DND-41 (cell line): ENCODE results near the gene PTPRD.
A peak's percentile ranks its signal among the peaks of the same experiment; 100 is the strongest.
"Not testable (repeated sequence)": the region's sequence is repeated elsewhere in the genome, so short reads cannot be mapped to it uniquely, and the experiment has no call there.

Experiments used
- ATAC-seq: fragments of 200-7000 bp; cut with Tn5 transposase; 3 replicates; pipeline ENCODE4 v1.9.1; 2021; ENCODE audit warnings: low read depth; ENCODE audit not compliant: insufficient read depth
- DNase-seq: peaks from one replicate; pipeline ENCODE4 v3.0.0-alpha.2; 2020
- H2AFZ ChIP-seq: 2 replicates; pipeline ENCODE4 v1.6.0; 2012; ENCODE audit warnings: low read depth, low read length
- H3K27ac ChIP-seq: 2 replicates; pipeline ENCODE4 v1.5.1; 2012; ENCODE audit warnings: low read length, inconsistent platforms
- H3K27me3 ChIP-seq: fragments of 200-600 bp; sonication (generic); 2 replicates; pipeline ENCODE4 v1.6.0; 2012; ENCODE audit warnings: low read length, mild to moderate bottlenecking, inconsistent platforms; ENCODE audit not compliant: insufficient read depth, poor library complexity
- H3K36me3 ChIP-seq: 2 replicates; pipeline ENCODE4 v1.5.1; 2012; ENCODE audit warnings: low read length, inconsistent platforms; ENCODE audit not compliant: insufficient read depth
- H3K4me1 ChIP-seq: 2 replicates; pipeline ENCODE4 v1.5.1; 2012; ENCODE audit warnings: mild to moderate bottlenecking, low read length; ENCODE audit not compliant: insufficient read depth
- H3K4me2 ChIP-seq: 2 replicates; pipeline ENCODE4 v1.6.0; 2012; ENCODE audit warnings: mild to moderate bottlenecking, moderate library complexity, low read length, inconsistent platforms; ENCODE audit not compliant: insufficient read depth
- H3K4me3 ChIP-seq, 2 experiments: fragments of 200-600 bp in 1 of 2; shearing (Covaris generic) in 1 of 2; 2 replicates each; pipeline ENCODE4 v1.5.1; 2012 to 2016; ENCODE audit warnings: inconsistent platforms in 2 of 2, low read length in 2 of 2, mild to moderate bottlenecking in 2 of 2, low read depth in 1 of 2, moderate library complexity in 1 of 2
- H3K79me2 ChIP-seq: 2 replicates; pipeline ENCODE4 v1.6.0; 2012; ENCODE audit warnings: low read length, inconsistent platforms; ENCODE audit not compliant: insufficient read depth
- H3K9ac ChIP-seq: 2 replicates; pipeline ENCODE4 v1.6.0; 2012; ENCODE audit warnings: low read depth, mild to moderate bottlenecking, inconsistent platforms, low read length, moderate library complexity
- H3K9me3 ChIP-seq: 2 replicates; pipeline ENCODE4 v1.5.1; 2012; ENCODE audit warnings: low read length, moderate library complexity, mild to moderate bottlenecking, inconsistent platforms; ENCODE audit not compliant: insufficient read depth, severe bottlenecking
- H4K20me1 ChIP-seq: 2 replicates; pipeline ENCODE4 v1.6.0; 2012; ENCODE audit warnings: low read length; ENCODE audit not compliant: insufficient read depth
- EZH2 ChIP-seq: IDR thresholded peaks from 3 replicates; pipeline ENCODE4 v1.6.1; 2012; ENCODE audit warnings: borderline replicate concordance, low read depth, mild to moderate bottlenecking, moderate library complexity, low read length, inconsistent platforms; ENCODE audit not compliant: severe bottlenecking
- TF ChIP-seq, protein P1 (sequence below): IDR thresholded peaks from 2 replicates; pipeline ENCODE4 v1.5.1; 2012; ENCODE audit warnings: borderline replicate concordance, low read length, moderate library complexity, mild to moderate bottlenecking; ENCODE audit not compliant: poor library complexity, severe bottlenecking; ENCODE audit errors: extremely low read depth

Gene PTPRD

DNA sequence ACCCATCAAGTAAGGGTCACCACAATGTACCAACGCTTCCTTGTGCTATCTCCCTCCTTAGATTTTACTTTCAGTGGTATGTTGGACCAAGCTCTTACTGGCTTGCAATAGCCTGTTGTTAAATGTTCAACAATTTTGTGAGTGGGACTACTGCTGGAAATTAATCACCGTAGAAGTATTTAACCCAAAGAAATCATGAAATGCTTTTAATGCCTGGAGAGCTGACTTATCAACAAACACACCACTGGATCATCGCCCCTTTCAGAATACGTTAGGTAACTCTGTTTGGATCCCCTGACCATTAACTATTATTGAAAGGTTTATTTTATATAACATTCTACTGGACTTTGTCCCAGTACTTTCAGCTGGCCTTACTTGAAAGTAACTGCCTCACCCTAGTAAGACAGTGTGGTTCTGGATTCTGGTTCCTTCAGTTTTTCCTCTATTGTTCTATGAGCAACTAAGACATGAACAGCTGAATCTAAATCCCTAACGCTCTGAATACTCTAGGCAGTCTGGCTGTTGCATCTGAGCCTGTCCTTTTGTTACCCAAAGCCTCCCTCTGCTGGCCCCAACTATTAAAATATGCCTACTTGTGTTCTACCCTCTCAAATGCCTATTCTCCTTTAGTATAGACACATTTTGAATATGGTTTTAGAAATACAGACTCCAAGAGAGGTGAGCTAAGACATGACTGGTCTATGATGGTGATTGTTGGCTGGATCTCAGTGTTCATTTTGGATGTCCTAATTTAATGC, 1609.8 kb downstream of the PTPRD start:
- Histone ChIP-seq H3K36me3 (no peaks in the 10 kb centered on the region), H2AFZ (no peak overlapping the region), H3K79me2 (no peaks in the 10 kb centered on the region), H3K27me3 (no peaks in the 10 kb centered on the region), H3K4me1 (no peaks in the 10 kb centered on the region), H3K4me3 (no peak overlapping the region), H3K27ac (no peak overlapping the region), H3K9me3 (peaks cover 4% of the 10 kb centered on the region), H4K20me1 (no peaks in the 10 kb centered on the region), H3K4me2 (no peak overlapping the region), H3K9ac (no peak overlapping the region)
- TF ChIP-seq EZH2: no peak
- TF ChIP-seq, protein P1, sequence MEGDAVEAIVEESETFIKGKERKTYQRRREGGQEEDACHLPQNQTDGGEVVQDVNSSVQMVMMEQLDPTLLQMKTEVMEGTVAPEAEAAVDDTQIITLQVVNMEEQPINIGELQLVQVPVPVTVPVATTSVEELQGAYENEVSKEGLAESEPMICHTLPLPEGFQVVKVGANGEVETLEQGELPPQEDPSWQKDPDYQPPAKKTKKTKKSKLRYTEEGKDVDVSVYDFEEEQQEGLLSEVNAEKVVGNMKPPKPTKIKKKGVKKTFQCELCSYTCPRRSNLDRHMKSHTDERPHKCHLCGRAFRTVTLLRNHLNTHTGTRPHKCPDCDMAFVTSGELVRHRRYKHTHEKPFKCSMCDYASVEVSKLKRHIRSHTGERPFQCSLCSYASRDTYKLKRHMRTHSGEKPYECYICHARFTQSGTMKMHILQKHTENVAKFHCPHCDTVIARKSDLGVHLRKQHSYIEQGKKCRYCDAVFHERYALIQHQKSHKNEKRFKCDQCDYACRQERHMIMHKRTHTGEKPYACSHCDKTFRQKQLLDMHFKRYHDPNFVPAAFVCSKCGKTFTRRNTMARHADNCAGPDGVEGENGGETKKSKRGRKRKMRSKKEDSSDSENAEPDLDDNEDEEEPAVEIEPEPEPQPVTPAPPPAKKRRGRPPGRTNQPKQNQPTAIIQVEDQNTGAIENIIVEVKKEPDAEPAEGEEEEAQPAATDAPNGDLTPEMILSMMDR: peak; percentile 27
- peak; percentile 8 for DNase-seq
- ATAC-seq: no peak

DNA sequence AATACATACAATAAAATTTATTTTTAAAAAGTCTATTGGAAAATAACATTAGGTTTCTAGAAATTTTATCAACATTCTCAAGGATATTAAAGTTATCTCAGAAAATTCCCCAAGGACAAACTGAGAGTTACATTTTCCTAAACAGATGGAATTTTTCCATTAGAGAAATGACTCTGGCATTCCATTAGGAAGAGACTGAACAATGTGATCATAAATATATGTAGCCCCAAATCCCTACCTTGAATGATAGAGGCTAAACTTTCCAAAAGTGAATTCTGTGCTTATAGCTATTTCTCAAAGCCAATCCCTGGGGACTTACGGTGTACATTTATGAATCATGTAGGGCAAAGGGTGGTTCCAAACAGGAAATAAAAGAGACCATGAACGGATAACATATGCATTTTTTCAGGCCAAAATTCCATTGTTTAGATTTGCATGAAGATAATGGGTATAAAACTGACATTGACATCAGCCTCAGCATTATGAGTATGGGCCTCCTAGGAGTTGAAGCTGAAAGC, 1632.2 kb downstream of the PTPRD start:
- Histone ChIP-seq H3K27me3 (no peaks in the 10 kb centered on the region), H3K9ac (no peak overlapping the region), H3K4me2 (no peak overlapping the region), H3K4me3 (no peak overlapping the region), H3K79me2 (no peaks in the 10 kb centered on the region), H4K20me1 (no peaks in the 10 kb centered on the region), H3K27ac (no peak overlapping the region), H2AFZ (no peak overlapping the region), H3K9me3 (no peaks in the 10 kb centered on the region), H3K4me1 (no peaks in the 10 kb centered on the region), H3K36me3 (no peaks in the 10 kb centered on the region)
- TF ChIP-seq, protein P1: no peak
- no peak for TF ChIP-seq EZH2
- ATAC-seq (no peak), DNase-seq (no peak)

DNA sequence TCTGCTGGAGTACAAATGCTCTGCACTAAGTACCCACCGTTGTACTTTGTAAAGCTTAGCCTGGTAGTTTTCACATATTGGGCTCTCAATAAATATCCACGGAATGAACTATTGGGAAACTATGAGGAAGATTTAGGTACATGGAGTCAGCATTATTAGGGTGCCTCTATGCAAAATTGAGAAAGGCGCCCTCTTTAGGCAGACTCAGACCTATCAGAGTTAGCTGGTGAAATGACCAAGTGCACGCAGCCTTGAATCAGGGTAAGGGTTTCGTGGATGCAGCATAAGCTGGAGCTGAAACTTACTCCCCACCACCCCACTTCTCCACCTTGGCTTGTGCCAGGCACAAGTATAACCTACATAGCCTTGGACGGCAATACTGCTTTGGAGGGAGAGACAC, 1634.5 kb downstream of the PTPRD start:
- Histone ChIP-seq H3K36me3 (no peaks in the 10 kb centered on the region), H3K27me3 (no peaks in the 10 kb centered on the region), H3K4me2 (no peak overlapping the region), H3K4me1 (no peaks in the 10 kb centered on the region), H3K79me2 (no peaks in the 10 kb centered on the region), H3K9me3 (no peaks in the 10 kb centered on the region), H3K4me3 (no peak overlapping the region), H2AFZ (no peak overlapping the region), H4K20me1 (no peaks in the 10 kb centered on the region), H3K27ac (no peak overlapping the region), H3K9ac (no peak overlapping the region)
- no peak for TF ChIP-seq EZH2
- TF ChIP-seq, protein P1: peak; percentile 2
- ATAC-seq (no peak), DNase-seq (no peak)

DNA sequence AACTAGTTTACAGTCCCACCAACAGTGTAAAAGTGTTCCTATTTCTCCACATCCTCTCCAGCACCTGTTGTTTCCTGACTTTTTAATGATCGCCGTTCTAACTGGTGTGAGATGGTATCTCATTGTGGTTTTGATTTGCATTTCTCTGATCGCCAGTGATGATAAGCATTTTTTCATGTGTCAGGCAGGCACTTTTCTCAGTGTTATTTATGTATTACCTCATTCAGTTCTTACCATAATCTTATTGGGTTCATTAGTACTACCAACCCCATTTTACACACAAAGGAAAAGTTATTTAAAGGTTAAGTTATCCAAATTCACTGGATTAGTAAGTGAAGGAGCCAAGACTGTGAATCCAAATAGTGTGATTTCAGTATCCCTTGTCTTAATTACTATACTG, 1644.5 kb downstream of the PTPRD start:
- H3K4me2 ChIP-seq, H3K9me3 ChIP-seq, H4K20me1 ChIP-seq, H3K36me3 ChIP-seq, H3K4me3 ChIP-seq, H3K9ac ChIP-seq, H3K27me3 ChIP-seq, H2AFZ ChIP-seq, H3K79me2 ChIP-seq: not testable (repeated sequence)
- peak; percentile 38 for DNase-seq
- peak; percentile 85 for ATAC-seq
- H3K4me1 ChIP-seq: peaks cover 30% of the 10 kb centered on the region
- H3K27ac ChIP-seq: peak overlapping the region; percentile 44; the same call in 1 of the 2 replicates
